GM23248 (cell line): ENCODE results near the gene SMO.

Experiments used
- EZH2 ChIP-seq: fragments of 200-600 bp; sonication (generic); IDR thresholded peaks from 2 replicates; pipeline ENCODE4 v1.6.1; 2018; ENCODE audit warnings: antibody characterized with exemption, mild to moderate bottlenecking; ENCODE audit not compliant: insufficient read depth, poor library complexity, severe bottlenecking
- EZH2phosphoT487 ChIP-seq: fragments of 200-600 bp; sonication (generic); IDR thresholded peaks from 2 replicates; pipeline ENCODE4 v1.6.1; 2018; ENCODE audit warnings: antibody characterized with exemption, moderate library complexity, mild to moderate bottlenecking, low read depth; ENCODE audit not compliant: insufficient read depth

- TF ChIP-seq EZH2 (no peak), EZH2phosphoT487 (no peak)
Measured at GRCh38 chr7:129150199-129150996, 38.0 kb upstream of the SMO start.
